Stimulated activated CD4-positive, alpha-beta T cell treated with anti-CD3 and anti-CD28 coated beads, Interleukin-2, amount 100 ng/mL, for 24 hours (primary cell): ENCODE measurements around the gene OSBPL8.
"Not testable (repeated sequence)": the region's sequence is repeated elsewhere in the genome, so short reads cannot be mapped to it uniquely, and the experiment has no call there.

Experiments used
- DNase-seq, 2 donors: peaks; one replicate each; pipeline ENCODE4 v3.0.0-alpha.2; 2020

The OSBPL8 gene

DNA sequence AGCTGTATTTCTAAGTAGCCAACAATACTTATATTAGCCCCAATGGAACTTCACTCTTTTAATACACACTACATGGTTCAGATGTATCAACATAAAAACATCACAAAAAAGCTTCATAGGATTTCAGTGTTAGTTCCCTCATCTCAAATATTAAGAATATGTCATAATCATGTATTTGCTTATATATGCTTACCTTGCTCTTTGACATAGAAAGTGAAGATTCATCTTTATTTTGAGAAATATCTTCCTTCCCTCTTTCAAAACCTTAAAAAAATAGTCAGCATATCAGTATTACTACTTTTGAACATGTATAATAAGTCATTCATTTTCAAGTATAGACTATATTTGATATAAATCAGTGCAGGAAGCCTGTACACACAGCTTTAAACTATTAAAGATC lies 149.2 kb downstream of the OSBPL8 start:
- DNase-seq, result no peak

- no peak for DNase-seq
Observed at GRCh38 chr12:76409074-76409473, 150.5 kb downstream of the OSBPL8 start.

DNA sequence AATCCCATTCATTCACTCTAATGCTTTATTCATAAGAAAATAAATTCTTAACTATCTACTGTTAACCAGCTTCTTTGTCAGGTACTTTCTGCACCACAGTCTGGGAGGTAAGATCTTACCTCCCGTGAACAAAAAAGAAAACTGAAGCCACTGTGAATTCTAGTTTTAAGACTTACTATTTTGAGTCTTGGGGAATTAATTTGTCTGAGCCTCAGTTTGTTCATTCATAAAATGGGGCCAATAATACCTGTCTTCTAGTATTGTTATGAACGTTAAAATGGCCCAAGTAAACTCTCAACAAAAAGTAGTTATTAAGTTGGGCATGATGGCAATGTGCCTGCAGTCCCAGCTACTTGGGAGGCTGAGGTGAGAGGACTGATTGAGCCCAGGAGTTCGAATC lies 151.9 kb downstream of the OSBPL8 start:
- DNase-seq, result no peak

GRCh38 chr12:76402259-76402658 lies 157.3 kb downstream of the OSBPL8 start:
- DNase-seq, result no peak

GRCh38 chr12:76400136-76400535 lies 159.4 kb downstream of the OSBPL8 start:
- no peak for DNase-seq

DNA sequence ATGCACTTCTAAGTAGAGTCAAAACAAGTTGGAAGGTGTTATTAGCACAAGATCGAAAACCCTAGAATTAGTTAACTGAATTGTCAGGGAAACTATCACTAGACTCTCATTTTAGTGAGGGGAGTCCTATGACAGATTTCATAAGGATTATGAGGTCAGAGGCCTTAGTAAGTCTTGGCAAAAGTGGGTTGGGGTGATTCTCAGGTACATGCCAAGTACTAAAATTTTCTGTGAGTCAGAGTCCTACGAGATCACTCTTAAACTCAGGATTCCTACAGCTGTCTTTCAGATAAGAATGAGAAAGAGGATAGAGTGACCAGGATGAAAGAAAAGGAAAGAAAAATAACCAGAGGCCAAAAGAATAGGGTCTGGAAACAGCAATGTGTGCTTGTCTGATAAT lies 160.5 kb downstream of the OSBPL8 start:
- DNase-seq, result no peak

DNA sequence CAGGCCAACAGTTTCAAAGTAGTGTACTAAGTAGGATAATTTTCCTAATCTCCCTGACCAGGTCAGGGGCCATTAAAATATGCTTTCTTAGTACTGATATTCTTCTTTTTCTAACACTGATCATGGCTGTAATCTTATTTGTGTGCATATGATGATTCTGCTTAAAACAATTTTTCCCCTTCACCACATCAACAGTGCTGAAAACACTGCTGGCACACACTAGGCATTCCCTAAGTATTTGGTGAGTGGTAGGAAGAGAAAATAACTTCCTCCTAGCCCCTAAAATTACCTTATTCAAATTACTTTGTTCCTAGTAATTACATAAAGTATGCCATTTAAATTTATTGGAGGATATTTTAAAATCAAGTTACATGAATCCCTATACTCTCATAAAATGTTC lies 161.5 kb downstream of the OSBPL8 start:
- DNase-seq, result no peak

- DNase-seq, result no peak
Observed at GRCh38 chr12:76391461-76391860, 168.1 kb downstream of the OSBPL8 start.

GRCh38 chr12:76387614-76388013 lies 172.0 kb downstream of the OSBPL8 start:
- DNase-seq, result no peak

DNA sequence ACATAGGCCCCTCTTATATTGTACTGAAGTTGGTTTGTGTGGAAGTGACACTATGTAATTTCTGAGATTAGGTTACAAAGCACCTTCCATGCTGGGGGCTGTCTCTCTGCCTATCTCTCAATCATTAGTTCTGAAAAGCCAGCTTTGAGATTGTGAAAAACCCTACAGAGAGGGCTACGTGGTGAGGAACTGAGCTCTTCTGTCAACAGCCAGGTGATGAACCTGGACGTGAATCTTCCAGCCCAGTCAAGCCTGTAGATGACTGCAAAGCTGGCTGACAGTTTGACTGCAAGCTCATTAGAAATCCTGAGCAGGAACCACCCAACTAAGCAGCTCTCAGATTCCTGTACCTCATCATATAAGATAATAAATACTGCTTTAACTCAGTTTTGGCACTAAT lies 175.0 kb downstream of the OSBPL8 start:
- no peak for DNase-seq

- no peak for DNase-seq
Observed at GRCh38 chr12:76383988-76384387, 175.6 kb downstream of the OSBPL8 start.

DNA sequence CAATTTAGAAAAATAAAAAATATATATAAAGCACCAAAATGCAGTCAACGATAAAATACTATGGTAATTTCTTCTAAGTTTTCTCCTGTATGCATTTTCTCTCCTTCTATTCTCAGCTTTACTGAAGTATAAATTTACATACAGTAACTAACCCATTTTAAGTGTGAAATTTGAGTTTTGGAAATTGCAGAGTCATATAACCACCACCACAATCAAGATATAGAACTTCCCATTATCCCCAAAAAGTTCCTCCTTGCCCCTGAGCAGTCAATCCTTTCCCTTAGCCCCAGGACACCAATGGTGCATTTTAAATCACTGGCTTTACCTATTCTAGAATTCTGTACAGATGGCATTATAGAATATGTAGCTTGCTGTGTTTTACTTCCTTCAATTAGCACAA lies 180.3 kb downstream of the OSBPL8 start:
- no peak for DNase-seq

DNA sequence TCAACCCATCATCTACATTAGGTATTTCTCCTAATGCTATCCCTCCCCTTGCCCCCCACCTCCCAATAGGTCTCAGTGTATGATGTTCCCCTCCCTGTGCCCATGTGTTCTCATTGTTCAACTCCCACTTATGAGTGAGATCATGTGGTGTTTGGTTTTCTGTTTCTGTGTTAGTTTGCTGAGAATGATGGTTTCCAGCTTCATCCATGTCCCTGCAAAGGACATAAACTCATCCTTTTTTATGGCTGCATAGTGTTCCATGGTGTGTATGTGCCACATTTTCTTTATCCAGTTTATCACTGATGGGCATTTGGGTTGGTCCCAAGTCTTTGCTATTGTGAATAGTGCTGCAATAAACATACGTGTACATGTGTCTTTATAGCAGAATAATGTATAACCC lies 182.7 kb downstream of the OSBPL8 start:
- not testable (repeated sequence) for DNase-seq

DNA sequence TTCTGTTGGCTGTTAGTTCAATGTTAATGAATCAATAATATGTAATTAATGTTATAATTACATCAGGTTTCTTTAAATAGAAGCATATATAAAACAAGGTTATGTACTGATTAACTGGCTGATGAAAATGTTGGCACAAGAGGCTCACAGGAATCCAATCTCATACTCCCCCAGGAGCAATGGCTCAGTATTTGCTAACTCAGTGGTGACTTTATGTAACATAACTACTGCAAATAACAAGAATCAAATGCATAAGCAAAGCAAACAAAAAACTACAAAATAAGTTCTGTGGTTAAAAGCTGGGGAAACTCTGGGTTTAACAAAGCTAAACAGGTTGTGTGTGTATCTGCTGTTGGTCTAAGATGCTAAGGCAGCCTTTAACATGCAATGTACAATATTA lies 183.6 kb downstream of the OSBPL8 start:
- DNase-seq, result no peak

DNA sequence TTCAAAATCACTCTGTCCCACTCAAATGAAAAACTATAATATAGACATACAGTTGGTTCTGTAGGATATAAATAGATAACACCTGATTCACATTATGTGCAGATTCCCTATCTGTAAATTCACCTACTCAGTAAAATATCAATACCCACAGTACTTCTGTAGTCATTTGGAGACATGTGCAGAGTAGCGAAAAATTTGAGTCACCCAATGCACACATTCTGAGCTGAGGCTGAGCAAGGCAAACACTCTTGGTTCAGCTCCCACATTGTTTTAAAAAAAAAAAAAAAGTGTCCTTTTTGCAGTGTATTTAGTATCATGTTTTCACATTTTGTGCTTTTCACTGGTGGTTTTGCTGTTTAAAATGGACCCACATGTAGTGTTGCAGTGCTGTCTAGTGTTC lies 184.1 kb downstream of the OSBPL8 start:
- DNase-seq, result no peak

DNA sequence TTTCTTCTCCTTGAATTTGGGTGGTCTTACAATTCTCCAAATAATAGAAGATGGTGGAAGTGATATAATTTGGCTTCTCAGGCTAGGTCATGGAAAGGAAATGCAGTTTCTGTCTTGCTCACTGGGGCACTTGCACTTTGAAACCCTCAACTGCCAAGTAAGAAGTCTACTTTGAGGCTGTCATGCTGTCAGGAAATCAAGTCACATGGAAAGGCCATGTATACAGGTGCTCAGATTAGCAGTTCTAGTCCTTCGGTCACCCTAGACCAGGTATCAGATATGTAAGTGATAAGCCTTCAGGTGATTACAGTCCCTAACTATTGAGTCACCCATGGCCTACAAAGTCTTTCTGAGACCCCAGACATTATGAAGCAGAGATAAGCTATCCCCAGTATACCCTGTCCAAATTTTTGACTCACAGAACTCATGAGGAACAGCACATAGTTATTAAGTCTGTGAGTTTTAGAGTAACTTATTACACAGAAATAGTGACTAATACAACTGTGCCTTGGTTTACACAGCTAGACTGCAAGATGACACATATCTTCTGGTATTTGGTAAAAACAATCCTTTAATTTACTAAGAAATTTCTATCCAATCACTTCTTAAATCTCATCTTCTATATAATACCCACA lies 185.1 kb downstream of the OSBPL8 start:
- no peak for DNase-seq

GRCh38 chr12:76368230-76368629 lies 191.3 kb downstream of the OSBPL8 start:
- no peak for DNase-seq

- no peak for DNase-seq
Observed at GRCh38 chr12:76366163-76366562, 193.4 kb downstream of the OSBPL8 start.

- DNase-seq, result not testable (repeated sequence)
Observed at GRCh38 chr12:76364131-76364530, 195.4 kb downstream of the OSBPL8 start.

GRCh38 chr12:76360316-76360715 lies 199.3 kb downstream of the OSBPL8 start:
- no peak for DNase-seq

DNA sequence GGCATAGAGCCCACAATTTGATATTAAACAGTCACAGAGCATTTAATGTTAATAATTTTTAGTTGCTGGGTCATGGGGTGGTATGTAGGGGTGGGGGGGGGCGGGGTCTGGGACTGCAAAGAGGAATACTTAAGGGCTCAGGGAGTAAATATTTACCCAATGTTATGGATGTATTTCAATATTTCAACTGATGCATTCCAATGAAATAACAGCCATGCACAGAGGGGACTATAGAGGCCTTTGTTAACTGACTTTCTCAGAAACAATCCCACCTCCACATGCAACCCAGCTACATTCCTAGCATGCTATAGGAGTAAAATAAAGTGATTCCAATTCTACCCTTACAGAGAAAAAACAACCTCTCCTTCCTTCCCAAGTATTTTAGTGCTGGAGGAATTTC lies 203.5 kb downstream of the OSBPL8 start:
- no peak for DNase-seq

DNA sequence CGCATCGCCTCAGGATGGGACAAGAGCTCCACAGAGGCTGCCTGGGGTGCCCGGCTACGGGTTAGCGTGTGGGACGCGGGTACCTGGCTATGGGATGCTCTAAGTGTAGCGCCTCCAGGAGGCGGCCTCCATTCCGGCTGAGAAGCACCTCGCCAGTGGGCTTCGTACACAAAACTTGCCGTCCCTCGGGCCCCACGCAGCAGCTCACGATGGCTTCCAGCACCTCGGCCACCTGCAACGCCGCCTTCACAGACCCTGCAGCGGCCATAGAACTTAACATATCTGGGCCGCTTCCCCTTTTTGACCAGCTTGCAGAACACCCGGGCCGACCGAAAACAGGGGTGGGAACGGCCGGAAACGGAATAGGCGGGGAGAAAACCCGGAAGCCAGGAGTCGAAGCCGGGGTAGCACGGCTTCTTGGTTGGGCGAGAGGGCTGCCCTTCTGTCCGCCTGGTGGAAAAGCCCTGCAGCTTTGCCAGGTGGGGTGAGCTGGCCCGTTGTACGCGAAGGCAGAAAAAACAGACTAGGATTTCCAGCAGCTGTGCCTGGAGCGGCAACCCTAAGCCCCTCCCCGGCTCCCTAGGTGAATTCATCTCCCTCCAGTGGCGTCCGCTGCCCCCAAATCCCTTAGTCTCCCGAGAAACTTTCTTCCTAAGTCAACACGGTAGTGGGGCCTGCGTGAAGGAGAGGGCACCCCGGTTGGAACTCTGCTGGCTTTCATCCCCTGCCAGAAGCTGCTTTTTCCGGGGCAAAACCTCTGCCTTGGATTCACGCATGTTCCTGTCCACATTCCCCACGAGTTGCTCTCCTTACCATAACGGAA lies 211.3 kb downstream of the OSBPL8 start, which contains the start of gene BBS10:
Gene BBS10, minus strand, starts transcription at position 337 of the 823 bp plus-strand sequence. Its CDS starts 57 bp downstream, at position 280.
- peak; percentile 84 to 89 for DNase-seq

DNA sequence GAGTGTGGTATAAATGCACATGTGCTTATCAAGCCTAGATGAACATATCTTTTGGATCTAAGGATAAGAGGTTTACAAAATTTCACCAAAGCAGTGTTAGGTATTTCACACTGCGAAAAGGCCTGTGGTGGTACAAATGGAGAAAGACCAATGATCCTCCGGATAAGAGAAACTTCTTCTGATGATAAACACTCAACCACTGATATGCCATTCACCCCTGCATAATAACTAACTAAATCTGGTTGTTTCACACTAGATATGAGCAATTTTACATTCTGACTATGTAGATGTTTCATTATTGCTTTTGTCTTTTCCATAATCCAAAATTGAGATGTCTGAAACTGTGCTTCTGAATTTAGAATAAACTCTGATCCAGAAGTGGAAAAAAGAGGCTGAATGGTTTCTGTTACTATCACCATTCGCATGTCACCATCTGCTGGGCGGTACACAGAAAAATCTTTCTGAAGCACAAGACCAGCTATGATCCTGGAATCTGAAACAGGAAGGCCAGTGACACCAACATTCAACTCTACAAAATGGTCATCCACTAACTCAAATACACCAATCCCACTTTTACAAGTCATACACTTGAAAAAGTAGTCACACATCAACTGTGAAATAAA lies 212.7 kb downstream of the OSBPL8 start:
- peak; percentile 18 to 30 for DNase-seq

GRCh38 chr12:76346236-76346635 lies 213.3 kb downstream of the OSBPL8 start:
- DNase-seq, result no peak
